ENCODE results near the gene DAZ2. TPM values are rescaled to one million over a fixed set of nuclear protein-coding genes. Genes with fewer than 3 reads are reported as not detected.
"Not testable (repeated sequence)": the region's sequence is repeated elsewhere in the genome, so short reads cannot be mapped to it uniquely, and the experiment has no call there.

Gene DAZ2, protein sequence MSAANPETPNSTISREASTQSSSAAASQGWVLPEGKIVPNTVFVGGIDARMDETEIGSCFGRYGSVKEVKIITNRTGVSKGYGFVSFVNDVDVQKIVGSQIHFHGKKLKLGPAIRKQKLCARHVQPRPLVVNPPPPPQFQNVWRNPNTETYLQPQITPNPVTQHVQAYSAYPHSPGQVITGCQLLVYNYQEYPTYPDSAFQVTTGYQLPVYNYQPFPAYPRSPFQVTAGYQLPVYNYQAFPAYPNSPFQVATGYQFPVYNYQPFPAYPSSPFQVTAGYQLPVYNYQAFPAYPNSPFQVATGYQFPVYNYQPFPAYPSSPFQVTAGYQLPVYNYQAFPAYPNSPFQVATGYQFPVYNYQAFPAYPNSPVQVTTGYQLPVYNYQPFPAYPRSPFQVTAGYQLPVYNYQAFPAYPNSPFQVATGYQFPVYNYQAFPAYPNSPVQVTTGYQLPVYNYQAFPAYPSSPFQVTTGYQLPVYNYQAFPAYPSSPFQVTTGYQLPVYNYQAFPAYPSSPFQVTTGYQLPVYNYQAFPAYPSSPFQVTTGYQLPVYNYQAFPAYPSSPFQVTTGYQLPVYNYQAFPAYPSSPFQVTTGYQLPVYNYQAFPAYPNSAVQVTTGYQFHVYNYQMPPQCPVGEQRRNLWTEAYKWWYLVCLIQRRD
- not detected in 2 replicates for polyA plus RNA-seq (2014; cell fraction: cytosol; rRNA removed)
- not detected in 2 replicates for polyA plus RNA-seq (2014; cell fraction: nucleus; rRNA removed)

DNA sequence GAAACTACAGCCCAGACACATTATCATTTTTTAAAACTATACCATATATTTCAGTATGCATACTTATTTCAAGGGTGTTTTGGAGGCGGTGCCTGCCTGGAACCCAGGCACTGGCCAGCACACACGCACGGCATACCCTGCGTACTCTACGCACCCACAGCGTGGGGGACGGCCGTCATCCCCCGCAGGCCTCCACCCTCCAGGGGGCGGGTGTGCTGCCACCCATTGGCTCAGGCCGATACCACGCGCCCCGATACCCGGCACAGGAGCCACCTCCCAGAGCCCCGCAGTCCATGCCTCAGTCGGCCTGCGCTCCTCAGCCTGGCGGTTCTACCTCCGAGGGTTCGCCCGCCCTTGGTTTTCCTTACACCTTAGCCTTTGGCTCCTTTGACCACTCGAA, at the start of gene DAZ2:
DAZ2 (plus strand) TSS at position 301 of the 400 bp plus-strand sequence. CDS start 208 bp downstream, outside the sequence.
- DNase-seq (ENCODE audit: low spot score): not testable (repeated sequence)

DNA sequence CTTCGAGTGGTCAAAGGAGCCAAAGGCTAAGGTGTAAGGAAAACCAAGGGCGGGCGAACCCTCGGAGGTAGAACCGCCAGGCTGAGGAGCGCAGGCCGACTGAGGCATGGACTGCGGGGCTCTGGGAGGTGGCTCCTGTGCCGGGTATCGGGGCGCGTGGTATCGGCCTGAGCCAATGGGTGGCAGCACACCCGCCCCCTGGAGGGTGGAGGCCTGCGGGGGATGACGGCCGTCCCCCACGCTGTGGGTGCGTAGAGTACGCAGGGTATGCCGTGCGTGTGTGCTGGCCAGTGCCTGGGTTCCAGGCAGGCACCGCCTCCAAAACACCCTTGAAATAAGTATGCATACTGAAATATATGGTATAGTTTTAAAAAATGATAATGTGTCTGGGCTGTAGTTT, 20.4 kb upstream of the DAZ2 start, which contains the start of gene DAZ1:
DAZ1 (minus strand) TSS at position 101 of the 400 bp plus-strand sequence. CDS start 208 bp downstream, outside the sequence.
- not testable (repeated sequence) for DNase-seq (ENCODE audit: low spot score)

DNA sequence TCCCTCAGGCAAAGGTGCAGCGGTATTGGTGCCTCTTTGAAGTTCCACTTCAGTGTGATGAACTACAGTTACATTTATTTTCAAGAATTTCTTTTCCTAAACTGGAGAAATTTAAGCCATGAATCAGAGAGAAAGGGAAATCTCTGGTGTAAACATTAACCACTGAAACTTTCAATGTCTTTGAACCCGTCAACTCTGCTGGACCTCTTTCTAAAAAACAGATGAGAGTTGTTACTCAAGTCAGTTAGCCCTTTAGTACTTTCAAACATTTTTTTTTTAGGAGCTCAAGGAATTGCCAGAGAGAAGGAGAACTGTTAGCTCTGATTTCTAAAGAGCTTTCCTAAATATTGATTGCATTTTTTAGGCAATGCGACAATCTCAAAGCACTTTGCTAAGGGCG, 11.9 kb upstream of the DAZ2 start:
- DNase-seq (ENCODE audit: low spot score): not testable (repeated sequence)

DNA sequence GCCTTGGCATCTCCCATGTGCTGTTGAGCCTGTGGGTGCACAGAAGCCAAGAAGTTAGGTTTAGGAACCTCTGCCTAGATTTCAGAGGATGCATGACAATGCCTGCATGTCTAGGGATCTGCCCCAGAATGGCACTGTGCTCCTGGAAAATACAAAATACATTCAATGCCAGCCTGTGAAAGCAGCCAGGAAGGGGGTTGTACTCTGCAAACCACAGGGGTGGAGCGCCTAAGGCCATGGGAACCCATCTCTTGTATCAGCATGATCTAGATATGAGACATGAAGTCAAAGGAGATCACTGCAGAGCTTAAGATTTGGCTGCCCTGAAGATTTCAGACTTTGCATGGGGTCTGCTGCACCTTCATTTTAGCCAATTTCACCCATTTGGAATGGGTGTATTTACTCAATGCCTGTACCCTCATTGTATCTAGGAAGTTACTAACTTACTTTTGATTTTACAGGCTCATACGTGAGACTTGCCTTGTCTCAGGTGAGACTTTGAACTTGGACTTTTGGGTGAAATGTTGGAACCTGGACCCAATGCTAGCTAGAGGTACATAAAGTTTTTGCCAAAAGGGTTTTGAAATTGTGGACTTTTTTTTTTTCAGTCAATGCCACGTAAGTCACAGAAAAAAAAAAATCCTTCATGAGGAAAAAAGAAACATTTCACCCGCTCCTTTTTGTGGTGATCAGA, 9.4 kb upstream of the DAZ2 start:
- DNase-seq (ENCODE audit: low spot score): not testable (repeated sequence)

DNA sequence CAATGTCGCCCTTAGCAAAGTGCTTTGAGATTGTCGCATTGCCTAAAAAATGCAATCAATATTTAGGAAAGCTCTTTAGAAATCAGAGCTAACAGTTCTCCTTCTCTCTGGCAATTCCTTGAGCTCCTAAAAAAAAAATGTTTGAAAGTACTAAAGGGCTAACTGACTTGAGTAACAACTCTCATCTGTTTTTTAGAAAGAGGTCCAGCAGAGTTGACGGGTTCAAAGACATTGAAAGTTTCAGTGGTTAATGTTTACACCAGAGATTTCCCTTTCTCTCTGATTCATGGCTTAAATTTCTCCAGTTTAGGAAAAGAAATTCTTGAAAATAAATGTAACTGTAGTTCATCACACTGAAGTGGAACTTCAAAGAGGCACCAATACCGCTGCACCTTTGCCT, 8.7 kb upstream of the DAZ2 start:
- DNase-seq (ENCODE audit: low spot score): not testable (repeated sequence)

Measured in SK-N-DZ (cell line).